ENCODE data around the gene RYR1. TPM values are rescaled to one million over a fixed set of nuclear protein-coding genes. Genes with fewer than 3 reads are reported as not detected.
"Not testable (repeated sequence)": the region's sequence is repeated elsewhere in the genome, so short reads cannot be mapped to it uniquely, and the experiment has no call there.

RYR1 gene
- total RNA-seq, 2 donors from 2014 or later = 13.2 to 41.5 TPM

GRCh38 chr19:38391911-38392464 lies 41.5 kb upstream of the RYR1 start:
- Mint-ChIP-seq H3K36me3 (ENCODE audit: low read depth) (peaks cover 42% of the 10 kb centered on the region), H3K4me1 (peaks cover 37% of the 10 kb centered on the region), H3K9me3 (no peaks in the 10 kb centered on the region), H3K27me3 (peaks cover 7% of the 10 kb centered on the region), H3K27ac (no peak overlapping the region), H3K4me3 (no peak overlapping the region)
- ATAC-seq (replicated peaks) = no peak

GRCh38 chr19:38392707-38393308 lies 40.7 kb upstream of the RYR1 start:
- Mint-ChIP-seq H3K4me3 (no peak overlapping the region), H3K4me1 (peaks cover 31% of the 10 kb centered on the region), H3K36me3 (ENCODE audit: low read depth) (peaks cover 38% of the 10 kb centered on the region), H3K9me3 (no peaks in the 10 kb centered on the region), H3K27ac (no peak overlapping the region), H3K27me3 (peaks cover 4% of the 10 kb centered on the region)
- ATAC-seq (replicated peaks) = peak; percentile 18

GRCh38 chr19:38394488-38394887 lies 39.0 kb upstream of the RYR1 start:
- Mint-ChIP-seq H3K36me3 (ENCODE audit: low read depth) (peaks cover 33% of the 10 kb centered on the region), H3K27ac (peak overlapping the region; percentile 80), H3K4me1 (peaks cover 23% of the 10 kb centered on the region), H3K4me3 (peak overlapping the region; percentile 86), H3K9me3 (no peaks in the 10 kb centered on the region), H3K27me3 (peaks cover 4% of the 10 kb centered on the region)
- ATAC-seq (replicated peaks) = peak; percentile 80

- Mint-ChIP-seq H3K36me3 (ENCODE audit: low read depth) (peaks cover 33% of the 10 kb centered on the region), H3K27me3 (no peaks in the 10 kb centered on the region), H3K4me1 (peaks cover 15% of the 10 kb centered on the region), H3K4me3 (peak overlapping the region; percentile 86), H3K9me3 (no peaks in the 10 kb centered on the region), H3K27ac (peak overlapping the region; percentile 80)
- peak; percentile 78 for ATAC-seq (replicated peaks)
Observed at GRCh38 chr19:38395381-38396114, 37.9 kb upstream of the RYR1 start.

GRCh38 chr19:38399081-38399480 lies 34.4 kb upstream of the RYR1 start:
- Mint-ChIP-seq H3K4me3 (no peak overlapping the region), H3K9me3 (no peaks in the 10 kb centered on the region), H3K4me1 (peaks cover 5% of the 10 kb centered on the region), H3K27me3 (no peaks in the 10 kb centered on the region), H3K36me3 (ENCODE audit: low read depth) (peaks cover 38% of the 10 kb centered on the region), H3K27ac (no peak overlapping the region)
- ATAC-seq (replicated peaks) = no peak

GRCh38 chr19:38399537-38399936 lies 34.0 kb upstream of the RYR1 start:
- Mint-ChIP-seq H3K9me3 (no peaks in the 10 kb centered on the region), H3K36me3 (ENCODE audit: low read depth) (peaks cover 40% of the 10 kb centered on the region), H3K4me3 (no peak overlapping the region), H3K4me1 (peaks cover 4% of the 10 kb centered on the region), H3K27me3 (no peaks in the 10 kb centered on the region), H3K27ac (no peak overlapping the region)
- no peak for ATAC-seq (replicated peaks)

GRCh38 chr19:38400361-38400760 lies 33.1 kb upstream of the RYR1 start:
- Mint-ChIP-seq H3K27ac (no peak overlapping the region), H3K27me3 (no peaks in the 10 kb centered on the region), H3K4me1 (peaks cover 4% of the 10 kb centered on the region)

GRCh38 chr19:38401148-38401547 lies 32.3 kb upstream of the RYR1 start:
- H3K4me3 Mint-ChIP-seq = peak overlapping the region; percentile 57
- ATAC-seq (replicated peaks) = no peak
- peaks cover 4% of the 10 kb centered on the region for H3K4me1 Mint-ChIP-seq
- no peaks in the 10 kb centered on the region for H3K9me3 Mint-ChIP-seq
- no peak overlapping the region for H3K27ac Mint-ChIP-seq
- H3K36me3 Mint-ChIP-seq (ENCODE audit: low read depth) = peaks cover 46% of the 10 kb centered on the region
- H3K27me3 Mint-ChIP-seq = no peaks in the 10 kb centered on the region

More at GRCh38 chr19:38400361-38400760, 33.1 kb upstream of the RYR1 start:
- Mint-ChIP-seq H3K9me3 (no peaks in the 10 kb centered on the region), H3K36me3 (ENCODE audit: low read depth) (peaks cover 41% of the 10 kb centered on the region), H3K4me3 (no peak overlapping the region)
- ATAC-seq (replicated peaks) = no peak

GRCh38 chr19:38402623-38402966 lies 30.9 kb upstream of the RYR1 start:
- Mint-ChIP-seq H3K36me3 (ENCODE audit: low read depth) (peaks cover 47% of the 10 kb centered on the region), H3K9me3 (no peaks in the 10 kb centered on the region), H3K4me3 (peak overlapping the region; percentile 82), H3K27me3 (no peaks in the 10 kb centered on the region), H3K4me1 (peaks cover 4% of the 10 kb centered on the region), H3K27ac (peak overlapping the region; percentile 80)
- ATAC-seq (replicated peaks) = no peak

GRCh38 chr19:38402967-38403674 lies 30.4 kb upstream of the RYR1 start, which contains the start of gene FAM98C:
FAM98C (plus strand) TSS chr19:38403093; CDS start chr19:38403154, 61 bp downstream.
- no peaks in the 10 kb centered on the region for H3K27me3 Mint-ChIP-seq
- peak; percentile 97 for ATAC-seq (replicated peaks)
- H3K36me3 Mint-ChIP-seq (ENCODE audit: low read depth) = peaks cover 51% of the 10 kb centered on the region

GRCh38 chr19:38404858-38405257 lies 28.6 kb upstream of the RYR1 start:
- H3K36me3 Mint-ChIP-seq (ENCODE audit: low read depth) = peaks cover 68% of the 10 kb centered on the region
- H3K27ac Mint-ChIP-seq = peak overlapping the region; percentile 80
- no peaks in the 10 kb centered on the region for H3K9me3 Mint-ChIP-seq
- H3K4me3 Mint-ChIP-seq = peak overlapping the region; percentile 82
- ATAC-seq (replicated peaks) = no peak
- H3K4me1 Mint-ChIP-seq = peaks cover 4% of the 10 kb centered on the region
- H3K27me3 Mint-ChIP-seq = no peaks in the 10 kb centered on the region

More at GRCh38 chr19:38402967-38403674, 30.4 kb upstream of the RYR1 start, which contains the start of gene FAM98C:
- Mint-ChIP-seq H3K4me3 (peak within 1 kb of the TSS; percentile 82), H3K9me3 (no peaks in the 10 kb centered on the region), H3K4me1 (peaks cover 4% of the 10 kb centered on the region), H3K27ac (peak within 1 kb of the TSS; percentile 80)

GRCh38 chr19:38405276-38405675 lies 28.2 kb upstream of the RYR1 start:
- Mint-ChIP-seq H3K4me3 (peak overlapping the region; percentile 82), H3K27ac (peak overlapping the region; percentile 80), H3K4me1 (peaks cover 4% of the 10 kb centered on the region)

GRCh38 chr19:38409631-38410133 lies 23.8 kb upstream of the RYR1 start:
- Mint-ChIP-seq H3K9me3 (no peaks in the 10 kb centered on the region), H3K36me3 (ENCODE audit: low read depth) (peaks cover 62% of the 10 kb centered on the region), H3K27ac (peak overlapping the region; percentile 6), H3K27me3 (no peaks in the 10 kb centered on the region), H3K4me1 (no peaks in the 10 kb centered on the region), H3K4me3 (no peak overlapping the region)
- ATAC-seq (replicated peaks) = no peak

More at GRCh38 chr19:38405276-38405675, 28.2 kb upstream of the RYR1 start:
- H3K27me3 Mint-ChIP-seq = no peaks in the 10 kb centered on the region
- no peak for ATAC-seq (replicated peaks)
- no peaks in the 10 kb centered on the region for H3K9me3 Mint-ChIP-seq
- peaks cover 72% of the 10 kb centered on the region for H3K36me3 Mint-ChIP-seq (ENCODE audit: low read depth)

GRCh38 chr19:38410407-38410806 lies 23.1 kb upstream of the RYR1 start:
- H3K36me3 Mint-ChIP-seq (ENCODE audit: low read depth) = peaks cover 55% of the 10 kb centered on the region
- H3K4me1 Mint-ChIP-seq = not testable (repeated sequence)

More at GRCh38 chr19:38410407-38410806, 23.1 kb upstream of the RYR1 start:
- ATAC-seq (replicated peaks); H3K9me3 Mint-ChIP-seq; H3K4me3 Mint-ChIP-seq; H3K27ac Mint-ChIP-seq; H3K27me3 Mint-ChIP-seq: not testable (repeated sequence)

Data from activated T-helper 17 cell treated with anti-CD3 and anti-CD28 coated beads, Interleukin-2, amount 50 U/mL, for 72 hours (primary cell).